IPS DF 4.7 (cell line): ENCODE data around the gene CHD9NB.

Source experiments
- DNase-seq: peaks from one replicate; pipeline ENCODE4 v3.0.0-alpha.2; 2013; ENCODE audit warnings: low spot score; ENCODE audit errors: extremely low read depth

Gene CHD9NB

DNA sequence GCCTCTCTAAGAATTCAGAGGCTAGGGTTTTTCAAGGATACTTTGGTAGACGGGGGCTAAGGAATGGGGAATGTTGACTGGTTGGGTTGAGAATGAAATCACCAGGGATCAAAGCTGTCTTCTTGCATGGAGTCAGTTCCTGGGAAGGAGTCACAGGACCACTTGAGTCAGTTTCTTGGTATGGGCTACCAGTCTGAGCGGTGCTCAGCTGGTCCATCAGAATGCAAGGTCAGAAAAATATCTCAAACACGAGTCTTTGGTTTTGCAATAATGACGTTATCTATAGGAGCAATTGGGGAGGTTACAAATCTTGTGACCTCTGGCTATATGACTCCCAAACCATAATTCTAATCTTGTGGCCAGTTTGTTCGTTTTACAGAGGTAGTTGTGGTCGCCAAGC, 18.4 kb downstream of the CHD9NB start:
- no peak for DNase-seq

DNA sequence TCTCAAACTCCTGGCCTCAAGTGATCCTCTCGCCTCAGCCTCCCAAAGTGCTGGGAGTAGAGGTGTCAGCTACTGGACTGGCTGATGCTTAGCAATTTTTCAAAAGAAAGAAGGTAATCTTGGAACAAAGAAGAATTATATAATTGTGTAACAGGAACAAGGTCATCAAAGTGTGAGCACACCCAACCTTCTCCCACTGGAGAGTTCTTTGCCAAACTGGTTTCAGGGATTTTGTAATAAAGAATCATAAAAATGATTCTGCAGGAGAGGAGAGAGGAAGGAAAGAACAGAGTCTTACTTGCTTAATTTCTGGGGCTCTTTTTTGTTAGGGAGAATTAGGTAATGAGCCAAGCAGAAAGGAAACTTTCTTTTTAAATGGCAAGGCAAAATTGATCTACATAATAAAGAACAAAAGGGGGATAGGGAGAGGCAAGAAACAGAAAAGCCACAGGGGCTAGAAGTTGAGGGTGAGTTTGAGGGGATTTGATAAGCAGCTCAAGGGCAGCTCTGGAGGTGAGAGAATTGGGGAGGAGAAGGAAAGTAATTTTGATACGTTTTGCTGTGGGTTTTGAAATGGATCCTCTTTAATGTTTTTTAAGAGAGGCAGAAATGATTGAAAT, 21.3 kb downstream of the CHD9NB start:
- no peak for DNase-seq

DNA sequence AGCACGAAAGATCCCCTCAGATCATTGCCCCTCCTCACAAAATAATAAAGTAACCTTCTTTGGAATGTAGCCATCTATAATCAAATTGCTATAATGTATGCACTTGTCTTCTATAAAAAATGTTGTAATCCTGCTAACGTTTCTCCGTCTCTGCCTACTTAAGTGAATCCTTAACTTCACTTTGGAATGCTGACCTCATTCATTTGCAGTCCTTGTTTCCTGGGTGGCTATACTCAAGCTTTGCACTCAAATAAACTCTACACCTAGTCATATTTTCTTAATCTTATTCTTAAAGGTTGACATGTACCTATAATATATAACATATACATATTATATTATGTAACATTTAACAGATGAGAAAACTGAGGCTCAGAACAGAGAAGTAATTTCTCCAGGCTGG, 22.7 kb downstream of the CHD9NB start:
- no peak for DNase-seq

DNA sequence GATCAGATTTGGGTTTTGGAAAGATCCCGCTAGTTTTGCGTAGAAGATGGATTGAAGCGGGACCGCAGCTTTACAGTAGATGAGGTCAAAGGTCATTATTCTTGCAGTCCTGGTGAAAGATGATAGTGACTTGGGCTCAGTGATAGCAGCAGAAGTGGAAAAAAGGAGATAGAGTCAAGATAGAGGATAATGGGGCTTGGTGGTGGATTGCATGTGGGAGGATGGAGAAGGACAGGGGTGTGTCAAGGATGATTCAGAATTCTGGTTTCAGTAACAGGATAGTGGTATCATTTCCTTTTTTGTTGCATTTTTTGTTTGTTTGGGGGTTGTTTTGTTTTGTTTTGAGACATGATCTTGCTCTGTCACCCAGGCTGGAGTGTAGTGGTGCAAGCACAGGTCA, 28.7 kb downstream of the CHD9NB start:
- DNase-seq = no peak

DNA sequence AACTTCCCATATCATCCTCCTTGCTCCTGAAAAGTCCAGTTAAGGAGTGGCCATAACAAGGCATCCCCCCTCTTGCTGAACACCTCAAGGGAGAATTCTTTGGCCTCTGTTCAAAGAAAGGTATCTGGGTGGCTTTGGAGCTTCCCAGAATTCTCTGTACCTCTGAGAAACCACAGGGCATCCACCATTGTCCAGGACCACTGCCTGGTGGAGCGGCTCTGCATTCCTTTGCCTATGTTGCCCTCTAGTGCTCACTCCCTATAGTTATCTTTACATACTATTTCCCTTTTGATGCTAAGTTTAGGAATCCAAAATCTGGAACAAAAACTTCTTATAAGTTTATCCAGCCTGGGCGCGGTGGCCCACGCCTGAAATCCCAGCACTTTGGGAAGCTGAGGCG, 30.3 kb downstream of the CHD9NB start:
- no peak for DNase-seq

DNA sequence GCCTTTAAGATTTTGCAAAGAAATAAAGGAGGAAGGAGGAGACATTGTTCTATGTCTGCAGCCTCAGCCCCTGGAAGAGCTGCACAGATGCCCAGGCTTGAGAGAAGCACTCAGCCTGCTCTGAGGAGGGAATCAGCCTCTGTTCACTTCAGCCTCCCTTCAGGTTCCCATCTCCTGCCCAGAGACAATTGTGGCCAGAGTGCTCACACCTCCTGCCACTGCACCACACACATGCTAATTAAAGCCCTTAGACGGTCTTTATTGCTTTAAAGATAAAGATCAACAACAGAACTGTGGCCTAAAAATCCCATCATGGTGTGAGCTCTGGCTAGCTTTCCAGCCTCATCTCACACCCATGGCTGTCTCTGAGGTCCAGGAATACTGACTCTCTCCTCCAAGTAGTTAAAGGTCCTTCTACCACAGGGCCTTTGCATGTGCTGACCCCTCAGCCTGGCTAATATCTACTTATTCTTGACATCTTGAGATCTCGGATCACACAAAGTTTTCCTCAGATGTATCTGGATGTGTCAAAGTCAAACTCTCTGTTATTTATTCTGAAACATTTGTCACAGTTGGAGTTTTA, 33.8 kb downstream of the CHD9NB start:
- no peak for DNase-seq

DNA sequence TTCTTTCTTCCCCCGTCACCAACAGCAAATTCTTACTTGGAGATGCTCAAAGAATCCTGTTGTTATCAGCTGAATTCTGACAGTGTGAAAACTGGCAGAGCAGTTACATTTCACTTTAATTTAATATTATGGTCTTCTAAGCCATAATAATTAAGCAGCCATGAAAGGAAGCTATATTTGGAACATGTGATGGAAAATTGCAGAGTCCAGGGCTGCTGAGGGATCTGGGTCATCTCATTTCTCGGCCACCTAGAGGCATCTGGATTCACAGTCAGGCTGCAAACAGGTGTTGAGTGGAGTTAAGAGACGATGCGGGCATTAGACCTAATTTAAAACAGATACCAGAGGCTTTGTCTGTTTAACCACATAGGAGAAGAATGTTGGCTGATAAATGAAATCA, 38.4 kb downstream of the CHD9NB start:
- no peak for DNase-seq

DNA sequence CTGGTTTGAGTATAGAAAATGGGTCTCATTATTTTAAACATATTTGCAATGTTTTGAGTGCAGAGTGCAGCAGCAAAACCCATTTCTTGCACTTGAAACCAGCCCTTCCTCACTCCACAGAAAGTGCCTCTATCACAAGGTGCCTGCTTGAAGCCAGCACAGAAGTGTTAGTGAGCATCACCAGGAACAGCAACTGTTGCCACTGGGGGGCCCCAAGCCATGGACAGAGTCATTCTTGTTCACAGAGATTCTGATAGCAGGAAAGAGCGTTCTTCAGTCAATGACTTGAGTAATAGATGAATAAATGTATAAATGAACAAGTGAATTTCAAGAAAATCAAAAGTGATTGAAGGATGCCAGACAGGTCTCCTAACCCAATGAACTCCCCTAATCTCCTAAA, 45.6 kb downstream of the CHD9NB start:
- no peak for DNase-seq

DNA sequence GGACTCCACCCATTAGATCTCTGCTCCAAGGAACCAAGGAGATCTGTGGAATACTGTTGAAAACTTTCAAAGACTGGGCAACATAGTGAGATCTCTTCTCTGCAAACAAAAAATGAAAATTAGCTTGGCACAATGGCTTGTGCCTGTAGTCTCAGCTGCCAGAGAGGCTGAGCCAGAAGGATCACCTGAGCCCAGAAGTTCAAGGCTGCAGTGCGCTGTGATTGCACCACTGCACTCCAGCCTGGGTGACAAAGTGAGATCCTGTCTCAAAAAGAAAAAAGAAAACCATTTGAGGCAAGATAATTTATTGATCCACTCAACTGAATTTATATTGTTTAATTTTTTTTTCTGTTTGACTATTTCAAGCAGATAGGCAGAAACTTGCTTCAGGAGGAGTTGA, 54.8 kb downstream of the CHD9NB start:
- no peak for DNase-seq

DNA sequence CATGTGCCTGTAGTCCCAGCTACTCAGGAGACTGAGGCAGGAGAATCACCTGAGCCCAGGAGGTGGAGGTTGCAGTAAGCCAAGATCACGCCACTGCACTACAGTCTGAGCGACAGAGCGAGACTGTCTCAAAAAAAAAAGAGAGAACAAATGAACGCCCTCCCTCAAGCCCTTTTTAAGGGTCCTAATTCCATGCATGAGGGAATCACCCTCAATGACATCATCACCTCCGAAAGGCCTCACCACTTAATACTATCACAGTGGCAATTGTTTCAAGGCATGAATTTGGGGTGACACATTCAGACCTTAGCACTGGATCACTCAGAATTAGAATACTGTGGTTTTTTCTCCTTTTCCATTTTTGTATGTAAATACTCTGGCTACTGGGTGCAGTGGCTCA, 57.8 kb downstream of the CHD9NB start:
- DNase-seq = no peak

DNA sequence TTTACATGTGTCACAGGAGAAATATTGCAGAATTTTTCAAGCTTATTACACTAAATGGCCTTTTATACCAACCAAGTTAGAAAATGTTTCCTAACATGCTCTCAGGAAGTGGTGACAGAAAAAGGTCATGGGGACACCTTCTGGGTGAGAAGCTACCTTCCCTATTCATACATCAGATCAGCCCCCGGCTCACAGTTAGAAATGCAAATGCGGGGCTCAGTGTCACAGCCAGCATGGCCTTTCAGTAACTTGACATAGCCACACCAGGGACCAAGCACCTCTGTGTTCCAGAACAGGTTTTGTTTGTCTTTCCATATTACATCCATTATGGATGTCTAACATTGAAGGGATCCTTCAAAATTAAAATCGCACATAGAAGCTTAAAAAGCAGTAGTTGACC, 59.5 kb downstream of the CHD9NB start:
- DNase-seq = no peak

DNA sequence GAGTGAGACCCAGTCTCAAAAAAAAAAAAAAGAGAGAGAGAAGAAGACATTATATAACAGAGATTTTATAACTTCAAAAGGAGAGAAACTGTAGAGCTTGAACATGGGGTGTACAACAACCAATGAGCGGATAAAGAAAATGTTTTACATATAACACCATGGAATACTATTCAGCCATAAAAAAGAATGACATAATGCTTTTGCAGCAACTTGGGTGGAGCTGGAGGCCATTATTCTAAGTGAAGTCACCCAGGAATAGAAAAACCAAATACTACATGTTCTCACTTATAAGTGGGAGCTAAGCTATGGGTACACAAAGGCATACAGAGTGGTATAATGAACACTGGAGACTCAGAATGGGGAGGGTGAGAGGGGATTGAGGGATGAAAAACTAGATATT, 61.1 kb downstream of the CHD9NB start:
- DNase-seq = no peak
